HG03457 (cell line): ENCODE measurements around the gene TMEM255B.

ENCODE experiments used
- ATAC-seq: cut with Tn5 transposase; IDR thresholded peaks from one replicate; pipeline ENCODE4 v1.9.1; 2021; ENCODE audit warnings: moderate number of reproducible peaks; ENCODE audit not compliant: unreplicated experiment

The TMEM255B gene

GRCh38 chr13:113857531-113858195 lies 98.6 kb downstream of the TMEM255B start:
- ATAC-seq, result no peak

- no peak for ATAC-seq
Measured at GRCh38 chr13:113859311-113860050, 100.5 kb downstream of the TMEM255B start.

GRCh38 chr13:113860051-113860664 lies 101.1 kb downstream of the TMEM255B start:
- ATAC-seq, result no peak

- ATAC-seq, result no peak
Measured at GRCh38 chr13:113860665-113861432, 101.8 kb downstream of the TMEM255B start.

GRCh38 chr13:113861433-113862030 lies 102.5 kb downstream of the TMEM255B start:
- no peak for ATAC-seq

GRCh38 chr13:113862191-113862930 lies 103.3 kb downstream of the TMEM255B start:
- ATAC-seq, result no peak

- no peak for ATAC-seq
Measured at GRCh38 chr13:113862931-113863523, 104.0 kb downstream of the TMEM255B start.

- no peak for ATAC-seq
Measured at GRCh38 chr13:113863524-113864272, 104.7 kb downstream of the TMEM255B start, which contains the start of gene GAS6. TSS of gene GAS6 (minus strand) at chr13:113864076. CDS start at chr13:113863920, 156 bp downstream.

- no peak for ATAC-seq
Measured at GRCh38 chr13:113864273-113864890, 105.4 kb downstream of the TMEM255B start.

GRCh38 chr13:113865427-113865826 lies 106.4 kb downstream of the TMEM255B start:
- ATAC-seq, result no peak
